HEK293 (cell line): ENCODE measurements around the gene P2RX6.
"Not testable (repeated sequence)": the region's sequence is repeated elsewhere in the genome, so short reads cannot be mapped to it uniquely, and the experiment has no call there.

ENCODE experiments used
- CTCF ChIP-seq: fragments of 450-650 bp; formaldehyde crosslinking; IDR thresholded peaks from 2 replicates; pipeline ENCODE4 v1.5.1; 2016; ENCODE audit warnings: missing biosample characterization, missing genetic modification characterization
- ZNF133 ChIP-seq: fragments of 450-650 bp; formaldehyde crosslinking; IDR thresholded peaks from 2 replicates; pipeline ENCODE4 v1.5.1; 2016; ENCODE audit warnings: missing biosample characterization, missing genetic modification characterization

GRCh38 chr22:21060363-21060762, 45.4 kb downstream of the P2RX6 start:
- not testable (repeated sequence) for TF ChIP-seq ZNF133 (tag by site-specific recombination); CTCF
